Hepatocyte (in vitro differentiated cells): ENCODE measurements around the gene SSBP3.

Source experiments
- EZH2 ChIP-seq: fragments of 200-600 bp; sonication (generic); IDR thresholded peaks from 2 replicates; pipeline ENCODE4 v1.6.1; 2016; ENCODE audit warnings: antibody characterized with exemption, mild to moderate bottlenecking, borderline replicate concordance
- TF ChIP-seq, protein P1 (sequence below): fragments of 200-600 bp; sonication (generic); IDR thresholded peaks from 2 replicates; pipeline ENCODE4 v1.5.1; 2016; ENCODE audit warnings: antibody characterized with exemption, mild to moderate bottlenecking; ENCODE audit not compliant: poor library complexity

DNA sequence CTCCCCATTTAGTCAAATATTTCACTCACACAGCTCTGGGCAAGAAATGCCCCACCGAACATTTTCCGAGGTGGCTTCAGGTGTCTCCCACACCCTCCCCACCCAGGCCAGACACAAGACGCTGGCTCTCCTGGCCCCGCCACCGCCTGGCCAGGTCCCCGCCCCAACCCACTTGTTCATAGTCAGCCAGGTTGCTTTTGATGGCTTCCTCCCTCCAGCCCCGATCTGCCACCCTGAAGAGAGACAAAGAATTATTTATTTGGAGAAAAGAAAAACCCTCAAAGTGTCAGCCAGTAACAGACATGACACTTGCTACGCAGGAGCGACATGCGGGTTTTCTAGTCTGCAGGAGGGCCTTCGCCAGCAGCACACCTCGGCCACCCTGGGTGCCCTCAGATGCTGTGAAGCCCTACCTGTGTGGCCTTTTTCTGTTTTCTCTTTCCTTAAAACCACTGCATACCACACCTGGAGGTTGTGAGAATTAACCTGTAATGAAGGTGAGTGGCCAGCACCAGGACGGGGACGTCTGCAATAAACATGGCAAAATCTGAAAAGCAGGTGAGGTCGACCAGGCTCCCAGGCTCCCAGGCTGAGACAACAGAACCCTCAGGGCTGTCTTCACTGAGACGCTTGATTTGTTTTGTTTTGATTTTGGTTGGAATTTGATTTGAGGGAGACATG lies 27.2 kb downstream of the SSBP3 start:
- TF ChIP-seq, protein P1, sequence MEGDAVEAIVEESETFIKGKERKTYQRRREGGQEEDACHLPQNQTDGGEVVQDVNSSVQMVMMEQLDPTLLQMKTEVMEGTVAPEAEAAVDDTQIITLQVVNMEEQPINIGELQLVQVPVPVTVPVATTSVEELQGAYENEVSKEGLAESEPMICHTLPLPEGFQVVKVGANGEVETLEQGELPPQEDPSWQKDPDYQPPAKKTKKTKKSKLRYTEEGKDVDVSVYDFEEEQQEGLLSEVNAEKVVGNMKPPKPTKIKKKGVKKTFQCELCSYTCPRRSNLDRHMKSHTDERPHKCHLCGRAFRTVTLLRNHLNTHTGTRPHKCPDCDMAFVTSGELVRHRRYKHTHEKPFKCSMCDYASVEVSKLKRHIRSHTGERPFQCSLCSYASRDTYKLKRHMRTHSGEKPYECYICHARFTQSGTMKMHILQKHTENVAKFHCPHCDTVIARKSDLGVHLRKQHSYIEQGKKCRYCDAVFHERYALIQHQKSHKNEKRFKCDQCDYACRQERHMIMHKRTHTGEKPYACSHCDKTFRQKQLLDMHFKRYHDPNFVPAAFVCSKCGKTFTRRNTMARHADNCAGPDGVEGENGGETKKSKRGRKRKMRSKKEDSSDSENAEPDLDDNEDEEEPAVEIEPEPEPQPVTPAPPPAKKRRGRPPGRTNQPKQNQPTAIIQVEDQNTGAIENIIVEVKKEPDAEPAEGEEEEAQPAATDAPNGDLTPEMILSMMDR = no peak
- no peak for TF ChIP-seq EZH2
